ENCODE measurements around the gene GAS2. TPM values are rescaled to one million over a fixed set of nuclear protein-coding genes. Genes with fewer than 3 reads are reported as not detected.

GAS2 gene
- total and polyA plus RNA-seq, 2 of the 4 experiments (the other 2 are of a cell fraction) = 0.51 to 0.90 TPM

DNA sequence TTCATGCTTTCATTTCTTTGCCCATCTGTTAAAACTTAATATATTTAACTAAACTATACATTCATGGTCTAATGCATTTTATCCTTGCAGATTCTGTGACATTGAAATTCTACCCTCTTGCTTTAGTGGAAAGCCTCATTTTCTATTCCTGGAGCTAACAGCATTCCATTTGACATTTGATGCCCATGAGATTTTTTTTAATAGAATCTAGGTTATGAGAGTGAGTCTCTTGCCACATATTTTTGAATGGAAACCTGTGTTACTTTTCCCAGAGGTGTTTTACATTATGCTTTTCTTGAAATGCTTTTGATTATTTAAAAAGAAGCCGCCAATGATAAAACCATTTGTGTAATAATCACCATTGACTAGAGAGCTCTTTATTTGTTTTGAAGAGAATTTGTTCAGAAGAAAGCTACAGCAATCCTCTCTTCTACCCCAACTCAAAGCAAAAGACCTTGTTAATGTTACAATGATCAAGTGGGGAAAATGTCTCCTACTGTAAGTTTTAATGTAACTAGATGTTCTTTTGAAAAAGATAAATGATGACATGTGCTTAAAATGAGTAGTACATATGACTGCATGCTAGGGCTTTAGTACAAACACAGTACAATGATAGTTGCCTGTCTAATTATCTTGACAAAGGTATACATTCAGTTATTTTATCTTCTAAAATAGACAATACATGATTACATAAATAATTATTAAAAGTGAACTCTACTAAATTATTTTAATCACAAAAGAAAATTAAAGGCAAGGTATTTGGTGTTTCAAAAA is 67.3 kb downstream of the GAS2 start:
- TF ChIP-seq MXI1 (IDR thresholded peaks at IDR 0.05; ENCODE audit: borderline replicate concordance, low read depth, low read length) = no peak
- no peak for TF ChIP-seq MAFK (IDR thresholded peaks at IDR 0.05; ENCODE audit: low read depth, low read length)
- no peak for TF ChIP-seq CHD1 (IDR thresholded peaks at IDR 0.05; ENCODE audit: low read depth, low read length)
- TF ChIP-seq RFX5 (IDR thresholded peaks at IDR 0.05; ENCODE audit: low read depth, low read length) = no peak
- TF ChIP-seq BHLHE40 (IDR thresholded peaks at IDR 0.05; ENCODE audit: low read depth, low read length) = no peak
- Histone ChIP-seq H2AK5ac (ENCODE audit: low read depth, low read length) (no peak overlapping the region), H3K4ac (ENCODE audit: low read depth, low read length) (no peak overlapping the region), H2BK20ac (ENCODE audit: low read depth, low read length) (no peak overlapping the region), H4K5ac (ENCODE audit: low read depth, low read length) (no peak overlapping the region), H3K4me2 (ENCODE audit: low read depth, low read length) (no peak overlapping the region), H2BK5ac (ENCODE audit: low read depth, low read length, poor library complexity, severe bottlenecking) (no peak overlapping the region), H4K91ac (ENCODE audit: insufficient read depth, low read depth, low read length) (no peak overlapping the region), H3K9me3 (ENCODE audit: control insufficient read depth, insufficient read depth, low read length) (no peaks in the 10 kb centered on the region), H3K27ac (ENCODE audit: insufficient read depth, low read length) (no peak overlapping the region), H3K14ac (replicated peaks; ENCODE audit: low read depth, low read length) (no peak overlapping the region), H2BK120ac (ENCODE audit: low read depth, low read length) (no peak overlapping the region), H4K8ac (ENCODE audit: low read depth in 2 of 2, low read length in 2 of 2) (no peak overlapping the region), H3K36me3 (ENCODE audit: control insufficient read depth, insufficient read depth, low read length) (no peaks in the 10 kb centered on the region), H3K27me3 (ENCODE audit: control insufficient read depth, insufficient read depth, low read length) (0 out of 2 replicates have a peak, but pooled peaks cover 2% of the 10 kb centered on the region), H3K18ac (ENCODE audit: low read depth, low read length) (no peak overlapping the region), H3K23ac (ENCODE audit: low read depth, low read length) (no peak overlapping the region), H3K56ac (ENCODE audit: extremely low read depth, insufficient read depth, low read length) (no peak overlapping the region), H3K4me3 (ENCODE audit: insufficient read depth, low read depth, low read length) (no peak overlapping the region), H4K20me1 (ENCODE audit: insufficient read depth, low read length) (no peaks in the 10 kb centered on the region), H2BK15ac (ENCODE audit: low read depth, low read length) (no peak overlapping the region), H3K9ac (ENCODE audit: low read depth, low read length) (no peak overlapping the region), H3K9me1 (ENCODE audit: insufficient read depth, low read length) (no peaks in the 10 kb centered on the region), H3K4me1 (ENCODE audit: control insufficient read depth, insufficient read depth, low read length) (no peaks in the 10 kb centered on the region), H3K79me1 (ENCODE audit: low read depth in 1 of 2, low read length in 2 of 2) (no peaks in the 10 kb centered on the region), H2AK9ac (replicated peaks; ENCODE audit: low read depth, low read length, poor library complexity) (no peak overlapping the region), H2AFZ (replicated peaks; ENCODE audit: low read length, poor library complexity) (no peak overlapping the region)
- in situ Hi-C loops (cut with MboI; ENCODE audit: low sequenced_read_pairs) (no loop called here), dilution Hi-C loops (cut with HindIII; ENCODE audit: low sequenced_read_pairs, unreplicated experiment) (no loop called here), intact Hi-C loops (cut with micrococcal nuclease) (loop anchor here (5.0 kb wide), 1 partner anchor 51 kb away; no protein-coding TSS in a partner anchor)
- POLR2A ChIA-PET (ENCODE audit: unreplicated experiment) = no interaction called here
- BruUV-seq (replicated peaks) = no TSS peak
- CTCF ChIA-PET = no interaction called here
- ATAC-seq (ENCODE audit: low read depth) = no peak
- WGBS, 2 experiments (ENCODE audit: extremely low coverage in 2 of 2, insufficient read length in 1 of 2) = no CpG with 5 or more reads among the region's 1 CpG
- DNase-seq = no peak

All from IMR-90 (cell line).